HUES64 (cell line): ENCODE data around the gene TMEM38B.
"Not testable (repeated sequence)": the region's sequence is repeated elsewhere in the genome, so short reads cannot be mapped to it uniquely, and the experiment has no call there.

ENCODE experiments used
- H3K27ac ChIP-seq: 2 replicates; pipeline ENCODE4 v1.7.0; 2013; ENCODE audit warnings: low read depth, low read length, inconsistent platforms
- H3K27me3 ChIP-seq: 2 replicates; pipeline ENCODE4 v1.6.1; 2013; ENCODE audit warnings: mild to moderate bottlenecking, low read length; ENCODE audit not compliant: insufficient read depth
- H3K36me3 ChIP-seq: 2 replicates; pipeline ENCODE4 v1.6.1; 2013; ENCODE audit warnings: mild to moderate bottlenecking, low read length; ENCODE audit not compliant: insufficient read depth
- H3K4me1 ChIP-seq: 2 replicates; pipeline ENCODE4 v1.6.1; 2013; ENCODE audit warnings: mild to moderate bottlenecking, low read length, moderate library complexity; ENCODE audit not compliant: insufficient read depth
- H3K4me3 ChIP-seq: 2 replicates; pipeline ENCODE4 v1.5.1; 2013; ENCODE audit warnings: mild to moderate bottlenecking, low read length, moderate library complexity
- H3K9ac ChIP-seq: 2 replicates; pipeline ENCODE4 v1.6.1; 2013; ENCODE audit warnings: mild to moderate bottlenecking, low read depth, low read length
- H3K9me3 ChIP-seq: 2 replicates; pipeline ENCODE4 v1.6.1; 2013; ENCODE audit warnings: low read depth, low read length; ENCODE audit not compliant: insufficient read depth
- WGBS: fragments of 150-250, 120-280 bp; methylation state at CpG from one replicate; pipeline ENCODE4 v1.1.7; 2013; ENCODE audit warnings: missing lambda C conversion rate; 5-methylcytosine and 5-hydroxymethylcytosine counted together

Gene TMEM38B

GRCh38 chr9:105728230-105728629, 33.9 kb downstream of the TMEM38B start:
- H3K4me1 ChIP-seq, H3K9ac ChIP-seq, H3K27ac ChIP-seq, H3K9me3 ChIP-seq, H3K27me3 ChIP-seq, H3K4me3 ChIP-seq, H3K36me3 ChIP-seq: not testable (repeated sequence)
- 95% methylated on average over 5 of the region's 5 CpGs for WGBS

DNA sequence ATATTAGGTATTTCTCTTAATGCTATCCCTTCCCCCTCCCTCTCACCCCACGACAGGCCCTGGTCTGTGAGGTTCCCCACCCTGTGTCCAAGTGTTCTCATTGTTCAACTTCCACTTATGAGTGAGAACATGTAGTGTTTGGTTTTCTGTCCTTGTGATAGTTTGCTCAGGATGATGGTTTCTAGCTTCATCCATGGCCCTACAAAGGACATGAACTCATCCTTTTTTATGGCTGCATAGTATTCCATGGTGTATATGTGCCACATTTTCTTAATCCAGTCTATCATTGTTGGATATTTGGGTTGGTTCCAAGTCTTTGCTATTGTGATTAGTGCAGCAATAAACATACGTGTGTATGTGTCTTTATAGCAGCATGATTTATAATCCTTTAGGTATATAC, 37.1 kb downstream of the TMEM38B start:
- H3K27ac ChIP-seq, H3K9ac ChIP-seq, H3K36me3 ChIP-seq, H3K4me3 ChIP-seq, H3K27me3 ChIP-seq, H3K4me1 ChIP-seq: not testable (repeated sequence)
- H3K9me3 ChIP-seq: peaks cover 21% of the 10 kb centered on the region
- WGBS: 93% methylated on average over 2 of the region's 2 CpGs

DNA sequence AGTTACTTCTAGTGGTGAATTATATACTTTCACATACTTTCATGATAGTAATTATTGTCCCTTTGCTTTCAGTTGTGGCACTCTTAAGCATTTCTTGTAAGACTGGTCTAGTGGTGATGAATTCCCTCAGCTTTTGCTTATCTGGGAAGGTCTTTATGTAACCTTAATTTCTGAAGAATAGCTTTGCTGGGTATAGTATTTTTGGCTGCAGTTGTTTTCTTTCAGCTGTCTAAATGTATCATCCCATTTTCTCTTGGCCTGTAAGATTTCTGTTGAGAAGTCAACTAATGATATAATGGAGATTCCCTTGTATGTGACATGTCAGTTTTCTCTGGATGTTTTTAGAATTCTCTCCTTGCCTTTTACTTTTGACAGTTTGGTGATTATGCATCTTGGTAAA, 41.0 kb downstream of the TMEM38B start:
- H3K4me1 ChIP-seq: no peaks in the 10 kb centered on the region
- no peak overlapping the region for H3K4me3 ChIP-seq
- H3K27me3 ChIP-seq: no peaks in the 10 kb centered on the region
- no peak overlapping the region for H3K9ac ChIP-seq
- H3K27ac ChIP-seq: no peak overlapping the region
- H3K9me3 ChIP-seq: peaks cover 21% of the 10 kb centered on the region
- H3K36me3 ChIP-seq: no peaks in the 10 kb centered on the region; the same call in 1 of the 2 replicates

GRCh38 chr9:105737205-105737604, 42.9 kb downstream of the TMEM38B start:
- Histone ChIP-seq H3K27me3 (no peaks in the 10 kb centered on the region), H3K9ac (no peak overlapping the region)
- WGBS: 94% methylated on average over 4 of the region's 4 CpGs

GRCh38 chr9:105742088-105742487, 47.7 kb downstream of the TMEM38B start:
- Histone ChIP-seq H3K27me3 (no peaks in the 10 kb centered on the region), H3K4me1 (no peaks in the 10 kb centered on the region), H3K36me3 (no peaks in the 10 kb centered on the region), H3K27ac (no peak overlapping the region), H3K9ac (no peak overlapping the region), H3K9me3 (no peaks in the 10 kb centered on the region), H3K4me3 (no peak overlapping the region)

More at GRCh38 chr9:105737205-105737604, 42.9 kb downstream of the TMEM38B start:
- Histone ChIP-seq H3K36me3 (no peaks in the 10 kb centered on the region; the same call in 1 of the 2 replicates), H3K4me3 (no peak overlapping the region), H3K9me3 (peaks cover 21% of the 10 kb centered on the region), H3K27ac (no peak overlapping the region), H3K4me1 (no peaks in the 10 kb centered on the region)

DNA sequence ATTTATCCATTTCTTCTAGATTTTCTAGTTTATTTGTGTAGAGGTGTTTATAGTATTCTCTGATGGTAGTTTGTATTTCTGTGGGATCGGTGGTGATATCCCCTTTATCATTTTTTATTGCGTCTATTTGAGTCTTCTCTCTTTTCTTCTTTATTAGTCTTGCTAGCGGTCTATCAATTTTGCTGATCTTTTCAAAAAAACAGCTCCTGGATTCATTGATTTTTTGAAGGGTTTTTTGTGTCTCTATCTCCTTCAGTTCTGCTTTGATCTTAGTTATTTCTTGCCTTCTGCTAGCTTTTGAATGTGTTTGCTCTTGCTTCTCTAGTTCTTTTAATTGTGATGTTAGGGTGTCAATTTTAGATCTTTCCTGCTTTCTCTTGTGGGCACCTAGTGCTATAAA, 53.0 kb downstream of the TMEM38B start:
- not testable (repeated sequence) for H3K36me3 ChIP-seq, H3K4me1 ChIP-seq, H3K9ac ChIP-seq, H3K4me3 ChIP-seq, H3K27ac ChIP-seq, H3K27me3 ChIP-seq, H3K9me3 ChIP-seq
- no CpG with 5 or more reads among the region's 3 CpGs for WGBS

GRCh38 chr9:105751761-105752160, 57.4 kb downstream of the TMEM38B start:
- H3K4me1 ChIP-seq: no peaks in the 10 kb centered on the region
- no peaks in the 10 kb centered on the region; the same call in 1 of the 2 replicates for H3K36me3 ChIP-seq
- no peak overlapping the region for H3K4me3 ChIP-seq
- no peak overlapping the region for H3K9ac ChIP-seq
- H3K9me3 ChIP-seq: peaks cover 12% of the 10 kb centered on the region
- H3K27ac ChIP-seq: no peak overlapping the region
- 97% methylated on average over 4 of the region's 4 CpGs for WGBS
- no peaks in the 10 kb centered on the region for H3K27me3 ChIP-seq

GRCh38 chr9:105757496-105758251, 63.3 kb downstream of the TMEM38B start:
- Histone ChIP-seq H3K4me1 (no peaks in the 10 kb centered on the region), H3K27ac (no peak overlapping the region), H3K36me3 (no peaks in the 10 kb centered on the region), H3K4me3 (no peak overlapping the region), H3K9ac (no peak overlapping the region), H3K9me3 (peaks cover 3% of the 10 kb centered on the region), H3K27me3 (no peaks in the 10 kb centered on the region)
- WGBS: 94% methylated on average over 12 of the region's 12 CpGs

- H3K9me3 ChIP-seq: no peaks in the 10 kb centered on the region
- WGBS: 95% methylated on average over 8 of the region's 8 CpGs
Measured at GRCh38 chr9:105760053-105760452, 65.7 kb downstream of the TMEM38B start.

GRCh38 chr9:105782561-105783494, 88.5 kb downstream of the TMEM38B start:
- H3K27me3 ChIP-seq, H3K9me3 ChIP-seq, H3K36me3 ChIP-seq, H3K4me1 ChIP-seq: not testable (repeated sequence)
- H3K9ac ChIP-seq: peak overlapping the region; percentile 75
- H3K27ac ChIP-seq: peak overlapping the region; percentile 62; the same call in 1 of the 2 replicates
- 47% methylated on average over 21 of the region's 27 CpGs for WGBS
- peak overlapping the region; percentile 44 for H3K4me3 ChIP-seq

More at GRCh38 chr9:105760053-105760452, 65.7 kb downstream of the TMEM38B start:
- H3K27me3 ChIP-seq: no peaks in the 10 kb centered on the region
- H3K4me3 ChIP-seq: no peak overlapping the region
- H3K36me3 ChIP-seq: no peaks in the 10 kb centered on the region
- no peak overlapping the region for H3K27ac ChIP-seq
- no peaks in the 10 kb centered on the region for H3K4me1 ChIP-seq
- no peak overlapping the region for H3K9ac ChIP-seq

DNA sequence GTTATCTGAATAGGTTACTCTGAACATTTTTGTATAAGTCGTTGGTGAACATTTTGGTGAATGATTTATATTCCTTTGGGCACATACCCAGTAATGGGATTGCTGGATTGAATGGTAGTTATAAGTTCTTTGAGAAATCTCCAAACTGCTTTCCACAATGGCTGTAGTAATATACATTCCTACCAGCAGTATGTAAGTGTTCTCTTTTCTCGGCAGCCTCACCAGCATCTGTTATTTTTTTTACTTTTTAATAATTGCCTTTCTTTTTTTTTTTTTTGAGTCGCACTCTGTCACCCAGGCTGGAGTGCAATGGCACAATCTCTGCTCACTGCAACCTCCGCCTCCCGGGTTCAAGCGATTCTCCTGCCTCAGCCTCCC, 89.1 kb downstream of the TMEM38B start:
- peak overlapping the region; percentile 44 for H3K4me3 ChIP-seq
- not testable (repeated sequence) for H3K27ac ChIP-seq, H3K4me1 ChIP-seq, H3K9ac ChIP-seq, H3K27me3 ChIP-seq, H3K9me3 ChIP-seq, H3K36me3 ChIP-seq
- 90% methylated on average over 6 of the region's 6 CpGs for WGBS
